Liver (tissue), 9 donors: ENCODE measurements around the gene COL5A1. TPM values are rescaled to one million over a fixed set of nuclear protein-coding genes. Genes with fewer than 3 reads are reported as not detected.

ENCODE experiments used
- DNase-seq: peaks from one replicate; pipeline ENCODE4 v3.0.0-alpha.2; 2017; ENCODE audit warnings: low spot score
- H3K27ac ChIP-seq, 2 donors: one replicate each; pipeline ENCODE4 v1.7.0; 2013; ENCODE audit warnings: inconsistent platforms in 2 of 2, low read length in 2 of 2, control low read depth in 1 of 2, low read depth in 1 of 2, mild to moderate bottlenecking in 1 of 2
- H3K27me3 ChIP-seq, 4 donors: one replicate each; pipeline versions ENCODE4 v1.6.1 to v1.7.0; 2013; ENCODE audit warnings: low read length in 3 of 4, inconsistent platforms in 1 of 4, mild to moderate bottlenecking in 1 of 4, moderate library complexity in 1 of 4; ENCODE audit not compliant: control insufficient read depth in 4 of 4, insufficient read depth in 4 of 4
- H3K36me3 ChIP-seq, 4 donors: one replicate each; pipeline versions ENCODE4 v1.6.1 to v1.7.0; 2013; ENCODE audit warnings: low read length in 3 of 4, mild to moderate bottlenecking in 3 of 4, low read depth in 1 of 4, moderate library complexity in 1 of 4; ENCODE audit not compliant: control insufficient read depth in 4 of 4, insufficient read depth in 3 of 4
- H3K4me1 ChIP-seq, 4 donors: one replicate each; pipeline versions ENCODE4 v1.6.1 to v1.7.0; 2013; ENCODE audit warnings: low read length in 3 of 4, mild to moderate bottlenecking in 3 of 4, moderate library complexity in 1 of 4; ENCODE audit not compliant: control insufficient read depth in 4 of 4, insufficient read depth in 4 of 4
- H3K4me3 ChIP-seq, 3 donors: one replicate each; pipeline versions ENCODE4 v1.6.1 to v1.7.0; 2013; ENCODE audit warnings: low read length in 3 of 3, control low read depth in 1 of 3, low read depth in 1 of 3, mild to moderate bottlenecking in 1 of 3
- H3K9ac ChIP-seq, 2 donors: one replicate each; pipeline ENCODE4 v1.7.0; 2013; ENCODE audit warnings: low read length in 2 of 2, mild to moderate bottlenecking in 2 of 2, moderate library complexity in 2 of 2, control low read depth in 1 of 2, low read depth in 1 of 2
- H3K9me3 ChIP-seq, 4 donors: one replicate each; pipeline versions ENCODE4 v1.6.1 to v1.7.0; 2013; ENCODE audit warnings: low read length in 3 of 4; ENCODE audit not compliant: control insufficient read depth in 4 of 4
- FOXA1 ChIP-seq: IDR thresholded peaks from 2 replicates; pipeline ENCODE4 v1.6.1; 2016; ENCODE audit warnings: antibody characterized with exemption
- FOXA2 ChIP-seq: IDR thresholded peaks from 2 replicates; pipeline ENCODE4 v1.6.1; 2016; ENCODE audit warnings: antibody characterized with exemption
- GABPA ChIP-seq, 2 donors: IDR thresholded peaks in 1 of 2; conservative IDR thresholded peaks in 1 of 2; 2 replicates each; pipeline ENCODE4 v1.6.1; 2016; ENCODE audit warnings: antibody characterized with exemption in 2 of 2, mild to moderate bottlenecking in 1 of 2, moderate library complexity in 1 of 2
- HNF4A ChIP-seq, 2 donors: conservative IDR thresholded peaks; 2 replicates each; pipeline ENCODE4 v1.6.1; 2016; ENCODE audit warnings: antibody characterized with exemption in 2 of 2, mild to moderate bottlenecking in 2 of 2
- HNF4G ChIP-seq: IDR thresholded peaks from 2 replicates; pipeline ENCODE4 v1.6.1; 2016; ENCODE audit warnings: antibody characterized with exemption
- JUND ChIP-seq, 2 donors: IDR thresholded peaks; 2 replicates each; pipeline ENCODE4 v1.6.1; 2016; ENCODE audit warnings: antibody characterized with exemption in 2 of 2
- RXRA ChIP-seq, 2 donors: IDR thresholded peaks; 2 replicates each; pipeline ENCODE4 v1.6.1; 2017 to 2018; ENCODE audit warnings: antibody characterized with exemption in 2 of 2, mild to moderate bottlenecking in 1 of 2
- SP1 ChIP-seq: IDR thresholded peaks from 2 replicates; pipeline ENCODE4 v1.6.1; 2018; ENCODE audit warnings: antibody characterized with exemption, mild to moderate bottlenecking
- TAF1 ChIP-seq: conservative IDR thresholded peaks from 2 replicates; pipeline ENCODE4 v1.6.1; 2016; ENCODE audit warnings: antibody characterized with exemption, mild to moderate bottlenecking
- YY1 ChIP-seq: IDR thresholded peaks from 2 replicates; pipeline ENCODE4 v1.6.1; 2016; ENCODE audit warnings: antibody characterized with exemption, mild to moderate bottlenecking
- WGBS: extraction: QIAGEN DNeasy Blood & Tissue Kit; methylation state at CpG from one replicate; pipeline ENCODE4 v1.1.7; 2013; 5-methylcytosine and 5-hydroxymethylcytosine counted together
- polyA plus RNA-seq, 2 donors: library from polyadenylated mRNA; stranded (reverse) in 1 of 2; unstranded in 1 of 2; fragments of 200-250 nt in 1 of 2; fragments of >200 nt in 1 of 2; fragmentation: Nextera tagmentation in 1 of 2; extraction: Ambion mirVana in 1 of 2; gene quantifications; one replicate each; pipeline versions ENCODE4 v1.2.1 to v1.2.3, GENCODE V29; 2013 to 2015
- total RNA-seq, 2 donors: library from RNA; depleted of rRNA; stranded (reverse); fragments of >200 nt; gene quantifications; one replicate each; pipeline ENCODE4 v1.2.3, GENCODE V29; 2014
- TF ChIP-seq, protein P1 (sequence below): IDR thresholded peaks from 2 replicates; pipeline ENCODE4 v1.6.1; 2016; ENCODE audit warnings: antibody characterized with exemption
- TF ChIP-seq, protein P2 (sequence below): fragments of 150-350 bp; IDR thresholded peaks from 2 replicates; pipeline ENCODE4 v1.5.1; 2017; ENCODE audit warnings: improper control_type of control experiment, low read depth, low read length; ENCODE audit not compliant: missing input control
- TF ChIP-seq, protein P3 (sequence below): IDR thresholded peaks from 2 replicates; pipeline ENCODE4 v1.6.1; 2016; ENCODE audit warnings: antibody characterized with exemption
- TF ChIP-seq, protein P4 (sequence below): IDR thresholded peaks from 2 replicates; pipeline ENCODE4 v1.6.1; 2016; ENCODE audit warnings: antibody characterized with exemption
- donor health status: healthy.
- donor health status: healthy.
- donor health status: healthy.
- donor health status: healthy.
- donor health status: healthy.

The COL5A1 gene
- total and polyA plus RNA-seq, 4 donors, result 0.67 to 15.6 (median 11.2) TPM

DNA sequence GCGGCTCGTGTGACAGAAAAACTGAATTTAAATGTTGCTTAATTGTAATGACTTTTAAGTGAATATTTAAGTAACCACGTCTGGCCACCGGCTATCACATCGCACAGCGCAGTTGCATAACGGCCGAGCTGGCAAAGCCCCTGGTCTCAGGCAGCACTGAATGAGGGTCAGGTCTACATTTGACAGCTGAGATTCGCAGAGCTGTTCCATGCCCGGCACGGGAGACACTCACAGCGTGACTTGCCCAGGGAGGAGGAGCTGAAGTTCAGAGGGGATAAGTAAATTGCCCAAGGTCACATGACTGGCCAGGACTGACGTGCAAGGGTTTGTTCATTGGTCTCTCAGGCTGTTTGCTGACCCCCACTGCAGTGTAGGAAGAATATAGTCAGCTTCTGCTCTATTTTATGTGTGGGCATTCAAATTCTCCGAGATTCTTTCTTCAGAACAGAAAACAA is 17.4 kb upstream of the COL5A1 start:
- H3K9me3 ChIP-seq, result no peaks in the 10 kb centered on the region
- DNase-seq, result no peak
- 64% methylated on average over 14 of the region's 14 CpGs for WGBS

DNA sequence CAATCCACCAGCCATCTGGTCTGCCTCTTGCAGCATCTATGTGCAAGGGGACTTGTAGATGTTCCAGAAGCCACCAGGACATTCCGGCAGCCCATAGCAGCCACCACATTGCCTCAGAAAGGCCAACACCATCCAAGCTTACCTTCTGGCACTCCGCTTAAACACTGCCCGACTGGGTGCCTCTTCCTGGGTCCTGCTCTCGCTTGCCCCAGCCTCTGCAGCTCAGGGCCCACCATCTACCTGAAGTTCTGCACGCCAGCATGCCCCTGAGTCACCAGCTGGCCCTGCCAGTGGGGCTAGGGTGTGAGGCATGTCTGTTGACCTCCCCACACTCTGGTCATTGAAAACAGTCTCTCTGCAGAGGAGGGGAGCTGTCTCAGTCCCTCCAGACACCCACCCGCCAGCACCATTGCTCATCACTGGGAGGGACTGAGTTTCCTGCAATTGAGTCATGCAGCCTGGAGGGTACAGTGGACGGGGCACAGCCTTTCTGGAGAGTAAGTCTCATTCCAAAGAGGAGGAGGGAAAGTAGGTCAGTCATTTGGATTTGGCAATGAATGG is 16.9 kb upstream of the COL5A1 start:
- Histone ChIP-seq H3K9me3 (no peaks in the 10 kb centered on the region), H3K27me3 (no peaks in the 10 kb centered on the region), H3K9ac (no peak overlapping the region), H3K4me1 (no peaks in the 10 kb centered on the region), H3K27ac (no peak overlapping the region), H3K4me3 (no peak overlapping the region), H3K36me3 (no peaks in the 10 kb centered on the region)
- DNase-seq, result no peak
- no peak for TF ChIP-seq RXRA (IDR thresholded peaks at IDR 0.05)
- TF ChIP-seq JUND (IDR thresholded peaks at IDR 0.05), result no peak
- no peak for TF ChIP-seq SP1
- TF ChIP-seq GABPA (IDR thresholded peaks at IDR 0.05 in 1 of 2, conservative IDR thresholded peaks at IDR 0.05 in 1 of 2), result no peak
- TF ChIP-seq, protein P1, sequence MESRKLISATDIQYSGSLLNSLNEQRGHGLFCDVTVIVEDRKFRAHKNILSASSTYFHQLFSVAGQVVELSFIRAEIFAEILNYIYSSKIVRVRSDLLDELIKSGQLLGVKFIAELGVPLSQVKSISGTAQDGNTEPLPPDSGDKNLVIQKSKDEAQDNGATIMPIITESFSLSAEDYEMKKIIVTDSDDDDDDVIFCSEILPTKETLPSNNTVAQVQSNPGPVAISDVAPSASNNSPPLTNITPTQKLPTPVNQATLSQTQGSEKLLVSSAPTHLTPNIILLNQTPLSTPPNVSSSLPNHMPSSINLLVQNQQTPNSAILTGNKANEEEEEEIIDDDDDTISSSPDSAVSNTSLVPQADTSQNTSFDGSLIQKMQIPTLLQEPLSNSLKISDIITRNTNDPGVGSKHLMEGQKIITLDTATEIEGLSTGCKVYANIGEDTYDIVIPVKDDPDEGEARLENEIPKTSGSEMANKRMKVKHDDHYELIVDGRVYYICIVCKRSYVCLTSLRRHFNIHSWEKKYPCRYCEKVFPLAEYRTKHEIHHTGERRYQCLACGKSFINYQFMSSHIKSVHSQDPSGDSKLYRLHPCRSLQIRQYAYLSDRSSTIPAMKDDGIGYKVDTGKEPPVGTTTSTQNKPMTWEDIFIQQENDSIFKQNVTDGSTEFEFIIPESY, result no peak
- no peak for TF ChIP-seq HNF4A (conservative IDR thresholded peaks at IDR 0.05)
- TF ChIP-seq FOXA1, result no peak
- no peak for TF ChIP-seq TAF1
- TF ChIP-seq FOXA2, result no peak
- TF ChIP-seq, protein P2, sequence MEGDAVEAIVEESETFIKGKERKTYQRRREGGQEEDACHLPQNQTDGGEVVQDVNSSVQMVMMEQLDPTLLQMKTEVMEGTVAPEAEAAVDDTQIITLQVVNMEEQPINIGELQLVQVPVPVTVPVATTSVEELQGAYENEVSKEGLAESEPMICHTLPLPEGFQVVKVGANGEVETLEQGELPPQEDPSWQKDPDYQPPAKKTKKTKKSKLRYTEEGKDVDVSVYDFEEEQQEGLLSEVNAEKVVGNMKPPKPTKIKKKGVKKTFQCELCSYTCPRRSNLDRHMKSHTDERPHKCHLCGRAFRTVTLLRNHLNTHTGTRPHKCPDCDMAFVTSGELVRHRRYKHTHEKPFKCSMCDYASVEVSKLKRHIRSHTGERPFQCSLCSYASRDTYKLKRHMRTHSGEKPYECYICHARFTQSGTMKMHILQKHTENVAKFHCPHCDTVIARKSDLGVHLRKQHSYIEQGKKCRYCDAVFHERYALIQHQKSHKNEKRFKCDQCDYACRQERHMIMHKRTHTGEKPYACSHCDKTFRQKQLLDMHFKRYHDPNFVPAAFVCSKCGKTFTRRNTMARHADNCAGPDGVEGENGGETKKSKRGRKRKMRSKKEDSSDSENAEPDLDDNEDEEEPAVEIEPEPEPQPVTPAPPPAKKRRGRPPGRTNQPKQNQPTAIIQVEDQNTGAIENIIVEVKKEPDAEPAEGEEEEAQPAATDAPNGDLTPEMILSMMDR, result no peak
- TF ChIP-seq, protein P3, sequence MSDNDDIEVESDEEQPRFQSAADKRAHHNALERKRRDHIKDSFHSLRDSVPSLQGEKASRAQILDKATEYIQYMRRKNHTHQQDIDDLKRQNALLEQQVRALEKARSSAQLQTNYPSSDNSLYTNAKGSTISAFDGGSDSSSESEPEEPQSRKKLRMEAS, result no peak
- no peak for TF ChIP-seq HNF4G
- TF ChIP-seq YY1, result no peak
- TF ChIP-seq, protein P4, sequence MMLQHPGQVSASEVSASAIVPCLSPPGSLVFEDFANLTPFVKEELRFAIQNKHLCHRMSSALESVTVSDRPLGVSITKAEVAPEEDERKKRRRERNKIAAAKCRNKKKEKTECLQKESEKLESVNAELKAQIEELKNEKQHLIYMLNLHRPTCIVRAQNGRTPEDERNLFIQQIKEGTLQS, result no peak
- WGBS, result 84% methylated on average over 7 of the region's 7 CpGs

More for the DNA sequence above, 17.4 kb upstream of the COL5A1 start:
- Histone ChIP-seq H3K36me3 (no peaks in the 10 kb centered on the region), H3K4me3 (no peak overlapping the region), H3K27ac (no peak overlapping the region), H3K9ac (no peak overlapping the region), H3K4me1 (no peaks in the 10 kb centered on the region), H3K27me3 (no peaks in the 10 kb centered on the region)
- TF ChIP-seq, protein P2, result no peak
- TF ChIP-seq, protein P4, result no peak
